T-helper 17 cell (primary cell): Measurements from ENCODE around the gene C6orf52. TPM values are rescaled to one million over a fixed set of nuclear protein-coding genes. Genes with fewer than 3 reads are reported as not detected.

Source experiments
- ATAC-seq: fragments of 150-1000 bp; cut with Tn5 transposase; 2 replicates; pipeline ENCODE4 v1.10.0; 2021; ENCODE audit warnings: mild to moderate bottlenecking, moderate library complexity
- DNase-seq, 3 donors: peaks; one replicate each; pipeline versions ENCODE4 v3.0.0 to v3.0.0-alpha.2; 2020 to 2021
- H3K9me3 ChIP-seq: one replicate; pipeline ENCODE4 v1.7.0; 2013; ENCODE audit warnings: low read length, mild to moderate bottlenecking; ENCODE audit not compliant: control insufficient read depth, poor library complexity, severe bottlenecking
- H3K27ac Mint-ChIP-seq: one replicate; pipeline ENCODE4 v1.8.0; 2022; ENCODE audit warnings: mild to moderate bottlenecking, moderate library complexity, mixed read lengths
- H3K27me3 Mint-ChIP-seq: one replicate; pipeline ENCODE4 v1.8.0; 2022; ENCODE audit warnings: mixed read lengths
- H3K36me3 Mint-ChIP-seq: one replicate; pipeline ENCODE4 v1.8.0; 2022; ENCODE audit warnings: low read depth, mixed read lengths
- H3K4me1 Mint-ChIP-seq: one replicate; pipeline ENCODE4 v1.8.0; 2022; ENCODE audit warnings: mild to moderate bottlenecking, mixed read lengths
- H3K4me3 Mint-ChIP-seq: one replicate; pipeline ENCODE4 v1.8.0; 2022; ENCODE audit warnings: mild to moderate bottlenecking, moderate library complexity, mixed read lengths
- total RNA-seq, 4 donors: library from RNA in 2 of 4; stranded (reverse) in 2 of 4; gene quantifications; one replicate each; pipeline ENCODE4 v1.2.3 and lab custom pipeline; 2022 to 2026

C6orf52 gene
- total RNA-seq, 2 donors from 2014 or later = 1.6 TPM; not detected in 1

- Mint-ChIP-seq H3K36me3 (no peaks in the 10 kb centered on the region), H3K4me3 (peak overlapping the region; percentile 89), H3K4me1 (peaks cover 4% of the 10 kb centered on the region), H3K27ac (no peak overlapping the region), H3K27me3 (peaks cover 27% of the 10 kb centered on the region)
- no peaks in the 10 kb centered on the region for H3K9me3 ChIP-seq
- DNase-seq (no peak), ATAC-seq (peak; percentile 34)
Measured at GRCh38 chr6:10659699-10660348, 34.6 kb downstream of the C6orf52 start.

DNA sequence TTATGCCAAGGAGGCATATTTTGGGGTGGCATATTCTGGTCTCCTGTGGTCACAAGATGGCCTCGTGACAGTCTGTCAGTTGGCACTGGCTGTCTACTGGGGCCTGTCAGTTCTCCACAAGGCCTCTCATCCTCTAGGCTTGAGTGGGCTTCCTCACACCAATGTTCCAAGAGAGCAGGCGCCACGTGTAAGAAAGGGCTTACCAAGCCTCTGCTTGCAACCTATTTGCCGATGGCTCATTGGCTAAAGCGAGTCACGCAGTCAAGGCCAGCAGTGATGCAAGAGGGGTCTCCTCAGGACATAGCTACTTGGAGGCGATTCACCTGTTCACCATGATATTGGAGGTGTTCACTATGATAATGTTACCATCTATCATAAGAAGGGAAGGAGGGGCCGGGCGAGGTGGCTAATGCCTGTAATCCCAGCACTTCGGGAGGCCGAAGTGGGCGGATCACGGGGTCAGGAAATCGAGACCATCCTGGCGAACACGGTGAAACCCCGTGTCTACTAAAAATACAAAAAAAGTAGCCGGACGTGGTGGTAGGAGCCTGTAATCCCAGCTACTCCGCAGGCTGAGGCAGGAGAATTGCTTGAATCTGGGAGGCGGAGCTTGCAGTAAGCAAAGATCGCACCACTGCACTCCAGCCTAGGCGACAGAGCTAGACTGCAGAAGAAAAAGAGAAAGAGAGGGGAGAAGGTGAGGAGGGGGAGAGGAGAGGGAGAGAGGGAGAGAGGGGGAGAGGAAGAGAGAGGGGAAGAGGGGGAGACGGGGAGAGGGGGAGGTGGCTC, 35.3 kb downstream of the C6orf52 start:
- no peaks in the 10 kb centered on the region for H3K36me3 Mint-ChIP-seq
- no peaks in the 10 kb centered on the region for H3K9me3 ChIP-seq
- H3K4me3 Mint-ChIP-seq = peak overlapping the region; percentile 89
- DNase-seq (no peak), ATAC-seq (no peak)
- H3K27me3 Mint-ChIP-seq = peaks cover 27% of the 10 kb centered on the region
- H3K4me1 Mint-ChIP-seq = peaks cover 4% of the 10 kb centered on the region
- H3K27ac Mint-ChIP-seq = no peak overlapping the region

GRCh38 chr6:10655508-10656055, 38.8 kb downstream of the C6orf52 start:
- H3K27me3 Mint-ChIP-seq = peaks cover 36% of the 10 kb centered on the region
- H3K27ac Mint-ChIP-seq = peak overlapping the region; percentile 34
- H3K4me3 Mint-ChIP-seq = no peak overlapping the region
- H3K9me3 ChIP-seq = no peaks in the 10 kb centered on the region
- H3K4me1 Mint-ChIP-seq = peaks cover 4% of the 10 kb centered on the region
- ATAC-seq = peak; percentile 69
- no peak for DNase-seq
- no peaks in the 10 kb centered on the region for H3K36me3 Mint-ChIP-seq

DNA sequence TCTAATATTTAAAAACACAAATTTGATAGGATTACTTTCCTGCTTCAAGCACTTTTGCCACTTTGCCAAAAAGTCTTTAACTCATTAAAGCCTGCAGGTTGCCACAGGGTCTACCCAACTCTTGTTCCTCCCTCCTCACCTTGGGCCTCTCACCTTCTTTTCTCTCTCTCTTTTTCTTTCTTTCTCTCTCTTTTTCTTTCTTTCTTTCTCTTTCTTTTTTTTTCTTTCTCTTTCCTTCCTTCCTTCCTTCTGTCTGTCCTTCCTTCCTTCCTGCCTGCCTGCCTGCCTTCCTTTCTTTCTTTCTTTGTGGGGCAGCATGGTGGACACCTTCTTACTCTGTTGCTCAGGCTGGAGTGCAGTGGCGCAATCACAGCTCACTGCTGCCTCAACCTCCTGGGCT, 50.2 kb downstream of the C6orf52 start:
- Mint-ChIP-seq H3K27ac (no peak overlapping the region), H3K4me3 (no peak overlapping the region), H3K27me3 (peaks cover 34% of the 10 kb centered on the region), H3K4me1 (peaks cover 5% of the 10 kb centered on the region), H3K36me3 (peaks cover 3% of the 10 kb centered on the region)
- ATAC-seq = no peak
- H3K9me3 ChIP-seq = no peaks in the 10 kb centered on the region
- no peak for DNase-seq

DNA sequence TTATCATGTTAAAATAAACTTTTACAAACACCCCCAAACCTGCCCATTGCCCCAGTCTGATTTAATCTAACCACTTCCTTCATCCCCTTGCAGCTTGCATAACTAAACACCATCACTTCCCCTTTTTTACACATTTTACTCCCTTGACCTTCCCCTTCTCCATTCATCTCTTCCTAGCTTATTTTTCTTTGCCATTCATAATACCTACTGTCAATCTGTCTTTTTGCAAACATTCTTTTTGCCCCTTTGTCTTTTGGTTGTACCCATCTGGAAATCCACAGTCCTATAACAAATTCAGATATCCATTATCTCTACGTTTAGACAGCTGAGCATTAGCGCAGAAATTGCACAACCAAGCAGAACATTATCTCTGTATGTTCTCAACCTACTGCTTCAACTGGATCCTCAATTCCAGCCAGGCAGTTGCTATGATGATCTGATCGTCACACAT, 51.2 kb downstream of the C6orf52 start:
- H3K4me1 Mint-ChIP-seq = peaks cover 5% of the 10 kb centered on the region

GRCh38 chr6:10641528-10641927, 52.9 kb downstream of the C6orf52 start:
- DNase-seq (no peak), ATAC-seq (no peak)
- H3K36me3 Mint-ChIP-seq = peaks cover 3% of the 10 kb centered on the region
- no peak overlapping the region for H3K4me3 Mint-ChIP-seq
- H3K4me1 Mint-ChIP-seq = peaks cover 5% of the 10 kb centered on the region
- H3K9me3 ChIP-seq = no peaks in the 10 kb centered on the region
- H3K27me3 Mint-ChIP-seq = peaks cover 24% of the 10 kb centered on the region
- H3K27ac Mint-ChIP-seq = no peak overlapping the region

More for the DNA sequence above, 51.2 kb downstream of the C6orf52 start:
- peaks cover 3% of the 10 kb centered on the region for H3K36me3 Mint-ChIP-seq
- no peaks in the 10 kb centered on the region for H3K9me3 ChIP-seq
- peaks cover 33% of the 10 kb centered on the region for H3K27me3 Mint-ChIP-seq
- no peak overlapping the region for H3K4me3 Mint-ChIP-seq
- no peak overlapping the region for H3K27ac Mint-ChIP-seq
- ATAC-seq (peak; percentile 47), DNase-seq (no peak)

DNA sequence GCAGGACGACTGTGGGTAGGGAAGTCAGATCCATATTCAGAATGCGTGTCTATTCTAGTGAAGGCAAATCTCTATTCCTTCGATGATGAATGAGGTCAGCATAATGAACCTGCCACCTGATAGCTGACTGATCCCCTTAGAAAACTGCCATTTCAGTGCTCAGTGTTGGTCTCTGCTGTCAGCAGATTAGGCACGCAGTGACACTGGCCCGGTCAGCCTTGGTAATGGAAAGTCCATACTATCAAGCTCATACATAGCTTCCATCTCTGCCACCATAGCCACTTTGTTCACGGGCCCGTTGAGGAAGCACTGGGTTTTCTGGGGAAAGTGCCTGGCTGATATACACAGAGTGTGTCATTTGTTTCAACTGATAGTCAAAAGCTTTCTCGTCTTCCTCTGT, 54.0 kb downstream of the C6orf52 start:
- ATAC-seq = no peak
- no peak for DNase-seq
- no peak overlapping the region for H3K27ac Mint-ChIP-seq
- H3K4me3 Mint-ChIP-seq = no peak overlapping the region
- peaks cover 24% of the 10 kb centered on the region for H3K27me3 Mint-ChIP-seq
- H3K36me3 Mint-ChIP-seq = peaks cover 3% of the 10 kb centered on the region
- no peaks in the 10 kb centered on the region for H3K9me3 ChIP-seq
- H3K4me1 Mint-ChIP-seq = peaks cover 5% of the 10 kb centered on the region

- Mint-ChIP-seq H3K27me3 (no peaks in the 10 kb centered on the region), H3K36me3 (no peaks in the 10 kb centered on the region), H3K4me3 (no peak overlapping the region), H3K27ac (no peak overlapping the region), H3K4me1 (no peaks in the 10 kb centered on the region)
- no peaks in the 10 kb centered on the region for H3K9me3 ChIP-seq
- DNase-seq (no peak), ATAC-seq (peak; percentile 54)
Measured at GRCh38 chr6:10633216-10633615, 61.2 kb downstream of the C6orf52 start.

GRCh38 chr6:10630178-10630577, 64.2 kb downstream of the C6orf52 start:
- Mint-ChIP-seq H3K27me3 (no peaks in the 10 kb centered on the region), H3K4me1 (no peaks in the 10 kb centered on the region), H3K4me3 (no peak overlapping the region), H3K27ac (no peak overlapping the region), H3K36me3 (peaks cover 3% of the 10 kb centered on the region)
- no peaks in the 10 kb centered on the region for H3K9me3 ChIP-seq
- DNase-seq = no peak
- ATAC-seq = no peak

DNA sequence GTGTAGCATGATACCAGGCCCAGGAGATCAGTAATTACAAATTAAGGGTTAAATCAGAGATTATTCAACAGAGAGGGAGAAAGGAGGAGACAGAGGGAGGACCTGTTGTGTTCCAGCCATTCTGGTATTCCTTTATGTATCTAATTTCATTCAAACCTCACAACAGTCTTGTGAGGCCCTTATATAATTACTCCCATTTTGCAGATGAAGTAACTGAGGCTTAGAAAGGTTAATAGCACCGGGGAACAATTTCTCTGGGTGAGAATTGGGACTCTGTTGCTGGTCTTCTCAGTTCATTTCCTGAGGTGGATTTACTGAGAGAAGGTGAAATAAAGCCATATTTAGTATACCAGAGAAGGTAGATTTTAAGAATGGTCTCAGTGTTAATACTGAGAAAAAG, 66.6 kb downstream of the C6orf52 start:
- Mint-ChIP-seq H3K36me3 (peaks cover 5% of the 10 kb centered on the region), H3K27ac (no peak overlapping the region), H3K4me3 (no peak overlapping the region), H3K4me1 (no peaks in the 10 kb centered on the region), H3K27me3 (no peaks in the 10 kb centered on the region)
- no peaks in the 10 kb centered on the region for H3K9me3 ChIP-seq
- DNase-seq (no peak), ATAC-seq (no peak)

DNA sequence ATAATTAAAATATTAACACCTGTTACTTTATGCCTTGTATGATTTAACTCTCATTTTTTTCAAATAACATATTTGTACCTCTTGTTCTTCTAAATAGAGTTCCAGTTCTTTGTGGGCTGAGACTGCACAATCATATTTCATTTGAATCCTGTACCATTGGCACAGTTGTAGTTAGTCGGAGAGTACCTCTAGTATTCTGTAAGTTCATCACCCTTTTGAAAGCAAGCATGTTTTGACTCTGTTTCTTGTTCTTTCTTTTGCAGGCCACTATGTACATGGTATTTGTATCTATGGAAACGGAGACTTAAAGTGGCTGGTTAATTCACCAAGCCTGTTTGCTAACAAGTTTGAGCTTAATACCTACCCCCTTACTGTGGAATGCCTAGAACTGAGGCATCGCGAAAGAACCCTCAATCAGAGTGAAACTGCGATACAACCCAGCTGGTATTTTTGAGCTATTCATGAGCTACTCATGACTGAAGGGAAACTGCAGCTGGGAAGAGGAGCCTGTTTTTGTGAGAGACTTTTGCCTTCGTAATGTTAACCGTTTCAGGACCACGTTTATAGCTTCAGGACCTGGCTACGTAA, 68.2 kb downstream of the C6orf52 start:
- no peak for ATAC-seq
- Mint-ChIP-seq H3K27ac (no peak overlapping the region), H3K4me1 (no peaks in the 10 kb centered on the region), H3K36me3 (peaks cover 6% of the 10 kb centered on the region), H3K4me3 (no peak overlapping the region), H3K27me3 (no peaks in the 10 kb centered on the region)
- H3K9me3 ChIP-seq = no peaks in the 10 kb centered on the region
- DNase-seq = no peak

DNA sequence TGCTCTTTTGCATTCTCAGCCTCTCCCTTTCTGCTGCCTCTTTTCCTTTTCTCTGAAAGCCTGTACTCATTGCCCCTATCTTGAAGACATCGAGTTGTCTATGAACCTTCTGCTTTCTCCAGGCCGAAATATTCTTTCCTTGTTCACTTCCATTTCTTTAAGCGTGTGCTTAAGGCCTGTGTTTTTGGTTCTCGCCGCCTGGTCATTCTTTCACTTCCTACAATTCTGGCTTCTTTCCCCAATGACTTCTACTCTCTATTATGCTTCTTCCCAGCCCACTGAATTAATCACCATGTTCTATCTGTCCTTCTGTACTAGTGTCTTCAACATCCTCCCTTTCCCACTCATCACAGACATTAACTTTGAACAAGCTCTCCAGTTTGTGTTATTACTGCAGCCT, 69.6 kb downstream of the C6orf52 start:
- H3K9me3 ChIP-seq = no peaks in the 10 kb centered on the region
- DNase-seq = no peak
- H3K27ac Mint-ChIP-seq = no peak overlapping the region
- no peaks in the 10 kb centered on the region for H3K4me1 Mint-ChIP-seq
- ATAC-seq = no peak
- H3K27me3 Mint-ChIP-seq = no peaks in the 10 kb centered on the region
- H3K4me3 Mint-ChIP-seq = no peak overlapping the region
- peaks cover 6% of the 10 kb centered on the region for H3K36me3 Mint-ChIP-seq

- no peaks in the 10 kb centered on the region for H3K9me3 ChIP-seq
- ATAC-seq = no peak
- no peak for DNase-seq
- peaks cover 4% of the 10 kb centered on the region for H3K36me3 Mint-ChIP-seq
- no peak overlapping the region for H3K27ac Mint-ChIP-seq
- no peaks in the 10 kb centered on the region for H3K27me3 Mint-ChIP-seq
- no peak overlapping the region for H3K4me3 Mint-ChIP-seq
- H3K4me1 Mint-ChIP-seq = peaks cover 3% of the 10 kb centered on the region
Measured at GRCh38 chr6:10621847-10622246, 72.6 kb downstream of the C6orf52 start.
